Neural cell (in vitro differentiated cells): Measurements from ENCODE around the gene PRDX5. TPM values are rescaled to one million over a fixed set of nuclear protein-coding genes. Genes with fewer than 3 reads are reported as not detected.

ENCODE experiments used
- H2AFZ ChIP-seq: fragments of 200-600, 300-800 bp; sonication (generic), shearing (Covaris generic); 2 replicates; pipeline ENCODE4 v1.6.0; 2014; ENCODE audit warnings: low read depth, mild to moderate bottlenecking, antibody characterized with exemption, low read length, moderate library complexity
- H3F3A ChIP-seq: fragments of 200-600 bp; shearing (Covaris generic); 2 replicates; pipeline ENCODE4 v1.6.1; 2016; ENCODE audit warnings: mild to moderate bottlenecking, moderate library complexity, mixed read lengths, antibody characterized with exemption, low read length; ENCODE audit not compliant: insufficient read depth, poor library complexity, severe bottlenecking
- H3K27ac ChIP-seq: fragments of 200-600, 300-800 bp; sonication (generic), shearing (Covaris generic); 2 replicates; pipeline ENCODE4 v1.5.1; 2014; ENCODE audit warnings: mild to moderate bottlenecking, low read length, moderate library complexity
- H3K27me3 ChIP-seq: fragments of 300-800, 200-600 bp; sonication (generic), shearing (Covaris generic); 2 replicates; pipeline ENCODE4 v1.6.0; 2014; ENCODE audit warnings: mild to moderate bottlenecking, low read depth, low read length, moderate library complexity; ENCODE audit not compliant: insufficient read depth
- H3K36me3 ChIP-seq: fragments of 300-800, 200-600 bp; sonication (generic), shearing (Covaris generic); 2 replicates; pipeline ENCODE4 v1.5.1; 2014; ENCODE audit warnings: mild to moderate bottlenecking, antibody characterized with exemption, low read length, moderate library complexity; ENCODE audit not compliant: insufficient read depth
- H3K4me2 ChIP-seq: fragments of 300-800, 200-600 bp; sonication (generic), shearing (Covaris generic); 2 replicates; pipeline ENCODE4 v1.6.0; 2014; ENCODE audit warnings: mild to moderate bottlenecking, low read length
- H3K4me3 ChIP-seq: fragments of 300-800, 200-600 bp; sonication (generic), shearing (Covaris generic); 2 replicates; pipeline ENCODE4 v1.5.1; 2014; ENCODE audit warnings: mild to moderate bottlenecking, low read length, moderate library complexity
- H3K79me2 ChIP-seq: fragments of 200-600 bp; shearing (Covaris generic); replicated peaks from 2 replicates; pipeline ENCODE4 v1.6.0; 2014; ENCODE audit warnings: mild to moderate bottlenecking, low read length, moderate library complexity; ENCODE audit not compliant: insufficient read depth
- H3K9ac ChIP-seq: fragments of 300-800, 200-600 bp; sonication (generic), shearing (Covaris generic); 2 replicates; pipeline ENCODE4 v1.6.1; 2016; ENCODE audit warnings: mild to moderate bottlenecking, low read length, mixed read lengths
- H3K9me2 ChIP-seq: fragments of 200-600 bp; shearing (Covaris generic); 2 replicates; pipeline ENCODE4 v1.6.1; 2016; ENCODE audit warnings: mild to moderate bottlenecking, low read length, mixed read lengths; ENCODE audit not compliant: insufficient read depth
- H3K9me3 ChIP-seq: fragments of 200-600, 300-800 bp; sonication (generic), shearing (Covaris generic); 2 replicates; pipeline ENCODE4 v1.6.1; 2016; ENCODE audit warnings: mild to moderate bottlenecking, mixed run types, low read length, moderate library complexity, mixed read lengths
- H4K20me1 ChIP-seq: fragments of 200-600 bp; shearing (Covaris generic); 2 replicates; pipeline ENCODE4 v1.6.1; 2016; ENCODE audit warnings: mild to moderate bottlenecking, mixed run types; ENCODE audit not compliant: insufficient read depth
- CTCF ChIP-seq: fragments of 450-650 bp; IDR thresholded peaks from 2 replicates; pipeline ENCODE4 v1.5.1; 2014; ENCODE audit warnings: antibody characterized with exemption, mild to moderate bottlenecking, moderate library complexity; ENCODE audit not compliant: poor library complexity, severe bottlenecking
- EP300 ChIP-seq: fragments of 450-650 bp; conservative IDR thresholded peaks from 2 replicates; pipeline ENCODE4 v1.6.1; 2014; ENCODE audit warnings: antibody characterized with exemption, mild to moderate bottlenecking, moderate library complexity; ENCODE audit not compliant: poor library complexity, severe bottlenecking
- EZH2 ChIP-seq: fragments of 200-600, 300-800 bp; shearing (Covaris generic), sonication (generic); IDR thresholded peaks from 2 replicates; pipeline ENCODE4 v1.6.1; 2014; ENCODE audit warnings: antibody characterized with exemption, low read length, borderline replicate concordance, mild to moderate bottlenecking; ENCODE audit not compliant: insufficient read depth, poor library complexity, severe bottlenecking
- MXI1 ChIP-seq: fragments of 450-650 bp; conservative IDR thresholded peaks from 2 replicates; pipeline ENCODE4 v1.6.1; 2014; ENCODE audit warnings: antibody characterized with exemption, mild to moderate bottlenecking; ENCODE audit not compliant: poor library complexity, severe bottlenecking
- POLR2AphosphoS5 ChIP-seq: IDR thresholded peaks from 2 replicates; pipeline ENCODE4 v1.6.1; 2012
- RAD21 ChIP-seq: fragments of 450-650 bp; conservative IDR thresholded peaks from 2 replicates; pipeline ENCODE4 v1.6.1; 2014; ENCODE audit warnings: antibody characterized with exemption, mild to moderate bottlenecking, moderate library complexity
- REST ChIP-seq: IDR thresholded peaks from 2 replicates; pipeline ENCODE4 v1.6.1; 2012; ENCODE audit warnings: borderline replicate concordance
- SMC3 ChIP-seq: fragments of 450-650 bp; conservative IDR thresholded peaks from 2 replicates; pipeline ENCODE4 v1.6.1; 2014; ENCODE audit warnings: antibody characterized with exemption, mild to moderate bottlenecking, moderate library complexity; ENCODE audit not compliant: poor library complexity
- TAF1 ChIP-seq: IDR thresholded peaks from 2 replicates; pipeline ENCODE4 v1.6.1; 2012; ENCODE audit warnings: low read depth
- polyA plus RNA-seq: library from polyadenylated mRNA; depleted of rRNA; stranded (reverse); fragments of >200 nt; gene quantifications from 2 replicates; pipeline ENCODE4 v1.2.3, GENCODE V29; 2014

The PRDX5 gene
- polyA plus RNA-seq, 1 donor from 2014 or later: 452 TPM

GRCh38 chr11:64299847-64300648 is 17.9 kb upstream of the PRDX5 start, which contains the start of gene CATSPERZ:
CATSPERZ (plus strand) TSS chr11:64300358; CDS start chr11:64300411, 53 bp downstream.
- Histone ChIP-seq H3K27ac (no peak within 1 kb of the TSS), H2AFZ (no peak within 1 kb of the TSS), H3K9ac (no peak within 1 kb of the TSS)

More at GRCh38 chr11:64299847-64300648, 17.9 kb upstream of the PRDX5 start, which contains the start of gene CATSPERZ:
- TF ChIP-seq MXI1: no peak
- TF ChIP-seq POLR2AphosphoS5: no peak
- TF ChIP-seq SMC3: no peak
- no peak for TF ChIP-seq TAF1
- no peak for TF ChIP-seq EZH2
- TF ChIP-seq EP300: no peak
- TF ChIP-seq RAD21: no peak
- no peak for TF ChIP-seq CTCF
- no peak for TF ChIP-seq REST
- no peaks in the 10 kb centered on the region for H3F3A ChIP-seq
- H3K27me3 ChIP-seq: peaks cover 70% of the 10 kb centered on the region
- H3K79me2 ChIP-seq: no peaks in the 10 kb centered on the region
- no peaks in the 10 kb centered on the region for H3K36me3 ChIP-seq
- H3K4me3 ChIP-seq: peak within 1 kb of the TSS; percentile 14
- no peaks in the 10 kb centered on the region for H3K9me2 ChIP-seq
- H3K9me3 ChIP-seq: no peaks in the 10 kb centered on the region
- no peak within 1 kb of the TSS for H3K4me2 ChIP-seq
- H4K20me1 ChIP-seq: no peaks in the 10 kb centered on the region
